ENCODE data around the gene AMN1.
"Not testable (repeated sequence)": the region's sequence is repeated elsewhere in the genome, so short reads cannot be mapped to it uniquely, and the experiment has no call there.

Gene AMN1

GRCh38 chr12:31702047-31702446 is 26.8 kb downstream of the AMN1 start:
- no peak overlapping the region for H2BK120ac ChIP-seq (ENCODE audit: low read depth, low read length)
- H4K5ac ChIP-seq (ENCODE audit: low read length) = no peak overlapping the region
- H3K9ac ChIP-seq (ENCODE audit: low read length) = no peak overlapping the region
- H3K4me2 ChIP-seq (ENCODE audit: low read length) = no peak overlapping the region
- H4K8ac ChIP-seq (ENCODE audit: low read depth, low read length) = no peak overlapping the region
- H3K18ac ChIP-seq (ENCODE audit: low read length) = peak overlapping the region; percentile 68
- H3K4me3 ChIP-seq (ENCODE audit: low read length) = no peak overlapping the region
- peak; percentile 69 for DNase-seq
- H2BK5ac ChIP-seq (ENCODE audit: low read length) = no peak overlapping the region
- H3K4me1 ChIP-seq (ENCODE audit: control insufficient read depth, low read depth, low read length) = no peaks in the 10 kb centered on the region
- H3K79me2 ChIP-seq (ENCODE audit: control insufficient read depth, insufficient read depth, low read length) = no peaks in the 10 kb centered on the region
- H3K27me3 ChIP-seq (ENCODE audit: insufficient read depth, low read length, poor library complexity) = no peaks in the 10 kb centered on the region
- no peak overlapping the region for H2AK5ac ChIP-seq (ENCODE audit: low read length)
- H3K27ac ChIP-seq (ENCODE audit: low read depth, low read length) = no peak overlapping the region
- no peak overlapping the region for H3K56ac ChIP-seq (ENCODE audit: low read length)
- H2BK15ac ChIP-seq (replicated peaks; ENCODE audit: low read depth) = no peak overlapping the region
- no peak overlapping the region for H3K4ac ChIP-seq (ENCODE audit: low read depth, low read length)
- no peak overlapping the region for H3K23ac ChIP-seq (ENCODE audit: low read length)
- H3K79me1 ChIP-seq (ENCODE audit: low read length) = no peaks in the 10 kb centered on the region
- no peaks in the 10 kb centered on the region for H3K36me3 ChIP-seq (ENCODE audit: control insufficient read depth, insufficient read depth, low read length)

DNA sequence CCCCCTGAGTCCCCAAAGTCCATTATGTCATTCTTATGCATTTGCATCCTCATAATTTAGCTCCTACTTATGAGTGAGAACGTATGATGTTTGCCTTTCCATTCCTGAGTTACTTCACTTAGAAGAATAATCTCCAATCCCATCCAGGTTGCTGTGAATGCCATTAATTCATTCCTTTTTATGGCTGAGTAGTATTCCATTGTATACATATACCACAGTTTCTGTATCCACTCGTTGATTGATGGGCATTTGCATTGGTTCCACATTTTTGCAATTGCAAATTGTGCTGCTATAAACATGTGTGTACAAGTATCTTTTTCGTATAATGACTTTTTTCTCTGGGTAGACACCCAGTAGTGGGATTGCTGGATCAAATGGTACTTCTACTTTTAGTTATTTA is 38.9 kb downstream of the AMN1 start:
- H3K4me2 ChIP-seq (ENCODE audit: low read length); H3K18ac ChIP-seq (ENCODE audit: low read length); H2BK120ac ChIP-seq (ENCODE audit: low read depth, low read length); H3K27me3 ChIP-seq (ENCODE audit: insufficient read depth, low read length, poor library complexity); H2BK5ac ChIP-seq (ENCODE audit: low read length); H3K56ac ChIP-seq (ENCODE audit: low read length); H3K23ac ChIP-seq (ENCODE audit: low read length); H2BK15ac ChIP-seq (replicated peaks; ENCODE audit: low read depth); H3K79me2 ChIP-seq (ENCODE audit: control insufficient read depth, insufficient read depth, low read length); H3K4ac ChIP-seq (ENCODE audit: low read depth, low read length); H3K4me1 ChIP-seq (ENCODE audit: control insufficient read depth, low read depth, low read length); H3K36me3 ChIP-seq (ENCODE audit: control insufficient read depth, insufficient read depth, low read length); H2AK5ac ChIP-seq (ENCODE audit: low read length); H4K8ac ChIP-seq (ENCODE audit: low read depth, low read length); H3K9ac ChIP-seq (ENCODE audit: low read length); DNase-seq; H3K4me3 ChIP-seq (ENCODE audit: low read length); H3K79me1 ChIP-seq (ENCODE audit: low read length); H4K5ac ChIP-seq (ENCODE audit: low read length); H3K27ac ChIP-seq (ENCODE audit: low read depth, low read length): not testable (repeated sequence)
- WGBS (ENCODE audit: extremely low coverage, insufficient coverage, low lambda C conversion rate) = no CpG with 5 or more reads among the region's 3 CpGs

DNA sequence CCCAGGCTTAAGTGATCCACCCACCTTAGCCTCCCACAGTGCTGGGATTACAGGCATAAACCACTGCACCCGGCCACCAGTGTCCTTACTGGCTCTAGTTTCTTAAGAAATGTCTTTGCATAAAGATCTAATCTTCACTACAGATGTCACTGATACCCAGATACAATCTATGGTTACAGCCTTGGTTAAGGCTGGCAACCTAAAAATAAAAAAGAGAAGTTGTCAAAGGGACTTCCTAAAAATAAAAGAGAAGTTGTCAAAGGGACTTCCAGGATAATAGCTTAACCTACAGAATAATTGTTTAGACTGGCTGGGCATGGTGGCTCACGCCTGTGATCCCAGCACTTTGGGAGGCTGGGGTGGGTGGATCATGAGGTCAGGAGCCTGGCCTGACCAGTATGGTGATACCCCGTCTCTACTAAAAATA is 41.7 kb downstream of the AMN1 start:
- Histone ChIP-seq H3K4me1 (ENCODE audit: control insufficient read depth, low read depth, low read length) (no peaks in the 10 kb centered on the region), H3K56ac (ENCODE audit: low read length) (no peak overlapping the region), H3K36me3 (ENCODE audit: control insufficient read depth, insufficient read depth, low read length) (no peaks in the 10 kb centered on the region), H4K5ac (ENCODE audit: low read length) (no peak overlapping the region), H3K23ac (ENCODE audit: low read length) (no peak overlapping the region), H3K18ac (ENCODE audit: low read length) (no peak overlapping the region), H2BK15ac (replicated peaks; ENCODE audit: low read depth) (no peak overlapping the region), H3K27me3 (ENCODE audit: insufficient read depth, low read length, poor library complexity) (no peaks in the 10 kb centered on the region), H3K4ac (ENCODE audit: low read depth, low read length) (no peak overlapping the region), H3K79me1 (ENCODE audit: low read length) (no peaks in the 10 kb centered on the region), H4K8ac (ENCODE audit: low read depth, low read length) (no peak overlapping the region), H3K9ac (ENCODE audit: low read length) (no peak overlapping the region), H2BK120ac (ENCODE audit: low read depth, low read length) (no peak overlapping the region), H3K4me3 (ENCODE audit: low read length) (no peak overlapping the region), H3K4me2 (ENCODE audit: low read length) (no peak overlapping the region), H2AK5ac (ENCODE audit: low read length) (no peak overlapping the region), H2BK5ac (ENCODE audit: low read length) (no peak overlapping the region), H3K27ac (ENCODE audit: low read depth, low read length) (no peak overlapping the region), H3K79me2 (ENCODE audit: control insufficient read depth, insufficient read depth, low read length) (no peaks in the 10 kb centered on the region)
- WGBS (ENCODE audit: extremely low coverage, insufficient coverage, low lambda C conversion rate) = no CpG with 5 or more reads among the region's 3 CpGs
- no peak for DNase-seq

DNA sequence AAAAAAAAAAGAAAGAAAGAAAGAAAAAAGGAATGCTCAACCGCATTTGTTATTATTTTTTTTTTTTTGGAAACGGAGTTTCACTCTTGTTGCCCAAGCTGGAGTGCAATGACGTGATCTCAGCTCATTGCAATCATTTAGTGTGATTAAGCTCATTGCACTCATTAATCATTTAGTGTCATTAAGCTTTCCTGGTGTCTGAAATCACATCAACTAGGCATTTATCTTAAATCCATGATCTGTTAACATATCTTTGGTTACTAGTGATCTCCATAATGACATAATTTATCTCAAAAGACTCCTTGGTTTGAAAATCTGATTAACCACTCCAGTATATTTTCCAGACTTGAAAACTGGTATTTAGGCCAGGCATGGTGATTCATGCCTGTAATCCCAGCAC is 43.0 kb downstream of the AMN1 start:
- Histone ChIP-seq H3K9ac (ENCODE audit: low read length) (no peak overlapping the region), H2AK5ac (ENCODE audit: low read length) (no peak overlapping the region), H3K56ac (ENCODE audit: low read length) (no peak overlapping the region), H3K79me2 (ENCODE audit: control insufficient read depth, insufficient read depth, low read length) (no peaks in the 10 kb centered on the region), H3K4ac (ENCODE audit: low read depth, low read length) (no peak overlapping the region), H2BK120ac (ENCODE audit: low read depth, low read length) (no peak overlapping the region), H3K4me1 (ENCODE audit: control insufficient read depth, low read depth, low read length) (no peaks in the 10 kb centered on the region), H2BK5ac (ENCODE audit: low read length) (no peak overlapping the region), H2BK15ac (replicated peaks; ENCODE audit: low read depth) (no peak overlapping the region), H3K23ac (ENCODE audit: low read length) (no peak overlapping the region), H3K4me3 (ENCODE audit: low read length) (no peak overlapping the region), H3K79me1 (ENCODE audit: low read length) (no peaks in the 10 kb centered on the region), H4K5ac (ENCODE audit: low read length) (no peak overlapping the region), H3K27ac (ENCODE audit: low read depth, low read length) (no peak overlapping the region), H4K8ac (ENCODE audit: low read depth, low read length) (no peak overlapping the region), H3K4me2 (ENCODE audit: low read length) (no peak overlapping the region), H3K27me3 (ENCODE audit: insufficient read depth, low read length, poor library complexity) (no peaks in the 10 kb centered on the region), H3K36me3 (ENCODE audit: control insufficient read depth, insufficient read depth, low read length) (no peaks in the 10 kb centered on the region), H3K18ac (ENCODE audit: low read length) (no peak overlapping the region)
- no peak for DNase-seq
- WGBS (ENCODE audit: extremely low coverage, insufficient coverage, low lambda C conversion rate) = no CpG with 5 or more reads among the region's 3 CpGs

GRCh38 chr12:31682136-31682962 is 46.5 kb downstream of the AMN1 start:
- Histone ChIP-seq H3K4me2 (ENCODE audit: low read length) (no peak overlapping the region), H2BK15ac (replicated peaks; ENCODE audit: low read depth) (peak overlapping the region; percentile 88), H4K5ac (ENCODE audit: low read length) (no peak overlapping the region), H3K18ac (ENCODE audit: low read length) (no peak overlapping the region), H3K79me2 (ENCODE audit: control insufficient read depth, insufficient read depth, low read length) (no peaks in the 10 kb centered on the region), H3K56ac (ENCODE audit: low read length) (no peak overlapping the region), H3K4me3 (ENCODE audit: low read length) (no peak overlapping the region), H3K4me1 (ENCODE audit: control insufficient read depth, low read depth, low read length) (no peaks in the 10 kb centered on the region), H2BK120ac (ENCODE audit: low read depth, low read length) (no peak overlapping the region), H2AK5ac (ENCODE audit: low read length) (no peak overlapping the region), H3K27me3 (ENCODE audit: insufficient read depth, low read length, poor library complexity) (no peaks in the 10 kb centered on the region), H3K79me1 (ENCODE audit: low read length) (no peaks in the 10 kb centered on the region), H3K9ac (ENCODE audit: low read length) (no peak overlapping the region), H4K8ac (ENCODE audit: low read depth, low read length) (no peak overlapping the region), H3K27ac (ENCODE audit: low read depth, low read length) (no peak overlapping the region), H3K4ac (ENCODE audit: low read depth, low read length) (peak overlapping the region; percentile 55), H3K36me3 (ENCODE audit: control insufficient read depth, insufficient read depth, low read length) (no peaks in the 10 kb centered on the region), H2BK5ac (ENCODE audit: low read length) (no peak overlapping the region), H3K23ac (ENCODE audit: low read length) (no peak overlapping the region)
- DNase-seq = peak; percentile 98
- WGBS (ENCODE audit: extremely low coverage, insufficient coverage, low lambda C conversion rate) = no CpG with 5 or more reads among the region's 10 CpGs

DNA sequence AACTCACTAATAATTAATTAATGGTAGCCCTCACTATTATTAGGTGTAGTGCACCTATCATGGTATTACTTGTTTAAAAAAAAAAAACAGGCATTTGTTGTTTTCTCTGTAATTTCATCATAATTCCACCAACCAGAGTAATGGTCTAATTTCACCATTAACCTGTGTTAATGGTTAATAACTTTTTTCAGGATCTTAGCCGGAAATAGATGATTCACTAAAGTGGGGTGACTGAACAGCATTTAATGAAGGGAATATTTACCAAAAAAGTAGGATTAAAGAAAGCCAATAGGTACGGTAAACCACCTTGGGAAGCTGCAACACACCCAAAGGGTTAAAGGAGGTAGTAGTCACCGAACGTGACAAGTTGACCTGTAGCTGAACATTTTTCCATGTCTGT is 56.3 kb downstream of the AMN1 start:
- Histone ChIP-seq H3K18ac (ENCODE audit: low read length) (no peak overlapping the region), H2AK5ac (ENCODE audit: low read length) (no peak overlapping the region), H3K79me2 (ENCODE audit: control insufficient read depth, insufficient read depth, low read length) (no peaks in the 10 kb centered on the region), H2BK120ac (ENCODE audit: low read depth, low read length) (no peak overlapping the region), H3K4ac (ENCODE audit: low read depth, low read length) (no peak overlapping the region), H3K9ac (ENCODE audit: low read length) (no peak overlapping the region), H4K5ac (ENCODE audit: low read length) (no peak overlapping the region), H3K36me3 (ENCODE audit: control insufficient read depth, insufficient read depth, low read length) (no peaks in the 10 kb centered on the region), H3K23ac (ENCODE audit: low read length) (no peak overlapping the region), H3K4me3 (ENCODE audit: low read length) (no peak overlapping the region), H3K27me3 (ENCODE audit: insufficient read depth, low read length, poor library complexity) (no peaks in the 10 kb centered on the region), H3K27ac (ENCODE audit: low read depth, low read length) (no peak overlapping the region), H3K4me1 (ENCODE audit: control insufficient read depth, low read depth, low read length) (no peaks in the 10 kb centered on the region), H3K56ac (ENCODE audit: low read length) (no peak overlapping the region), H3K79me1 (ENCODE audit: low read length) (no peaks in the 10 kb centered on the region), H4K8ac (ENCODE audit: low read depth, low read length) (no peak overlapping the region), H2BK15ac (replicated peaks; ENCODE audit: low read depth) (no peak overlapping the region), H2BK5ac (ENCODE audit: low read length) (no peak overlapping the region), H3K4me2 (ENCODE audit: low read length) (no peak overlapping the region)
- WGBS (ENCODE audit: extremely low coverage, insufficient coverage, low lambda C conversion rate) = no CpG with 5 or more reads among the region's 4 CpGs
- DNase-seq = no peak
